Stimulated activated naive CD4-positive, alpha-beta T cell (primary cell): ENCODE measurements around the gene SELENOS.

Experiments used
- DNase-seq, 6 experiments: peaks; one replicate each; lab custom pipeline; 2025; lab: John Stamatoyannopoulos, UW

Gene SELENOS

GRCh38 chr15:101276501-101277037, 716 bp downstream of the SELENOS start:
- DNase-seq: no peak

GRCh38 chr15:101275018-101275417, 2.3 kb downstream of the SELENOS start:
- DNase-seq: no peak

- no peak for DNase-seq
Measured at GRCh38 chr15:101273534-101273933, 3.8 kb downstream of the SELENOS start.

- no peak for DNase-seq
Measured at GRCh38 chr15:101272584-101272983, 4.7 kb downstream of the SELENOS start.

GRCh38 chr15:101269479-101270223, 7.6 kb downstream of the SELENOS start:
- no peak for DNase-seq

- no peak for DNase-seq
Measured at GRCh38 chr15:101267320-101268104, 9.8 kb downstream of the SELENOS start.

GRCh38 chr15:101266787-101267186, 10.5 kb downstream of the SELENOS start:
- DNase-seq: no peak

- no peak for DNase-seq
Measured at GRCh38 chr15:101266034-101266433, 11.3 kb downstream of the SELENOS start.

- no peak for DNase-seq
Measured at GRCh38 chr15:101264911-101265641, 12.2 kb downstream of the SELENOS start.

GRCh38 chr15:101264011-101264410, 13.3 kb downstream of the SELENOS start:
- no peak for DNase-seq

GRCh38 chr15:101262551-101262950, 14.7 kb downstream of the SELENOS start:
- no peak for DNase-seq

- peak in 4 of 6 experiments; percentile 24 to 72 (median 42) for DNase-seq
Measured at GRCh38 chr15:101258238-101259144, 18.8 kb downstream of the SELENOS start.

- no peak for DNase-seq
Measured at GRCh38 chr15:101256757-101257156, 20.5 kb downstream of the SELENOS start.

GRCh38 chr15:101255615-101256241, 21.6 kb downstream of the SELENOS start:
- DNase-seq: no peak

- DNase-seq: no peak
Measured at GRCh38 chr15:101255051-101255395, 22.3 kb downstream of the SELENOS start.

GRCh38 chr15:101254157-101255050, 22.9 kb downstream of the SELENOS start:
- DNase-seq: no peak

- no peak for DNase-seq
Measured at GRCh38 chr15:101252836-101253235, 24.4 kb downstream of the SELENOS start.

GRCh38 chr15:101251830-101252820, 25.2 kb downstream of the SELENOS start, which contains the start of gene CHSY1:
CHSY1 (minus strand) TSS chr15:101252048; CDS start chr15:101251456, 592 bp downstream.
- DNase-seq: peak; percentile 63 to 81 (median 73)
